ENCODE results near the gene CACNG6.
"Not testable (repeated sequence)": the region's sequence is repeated elsewhere in the genome, so short reads cannot be mapped to it uniquely, and the experiment has no call there.

Gene CACNG6

DNA sequence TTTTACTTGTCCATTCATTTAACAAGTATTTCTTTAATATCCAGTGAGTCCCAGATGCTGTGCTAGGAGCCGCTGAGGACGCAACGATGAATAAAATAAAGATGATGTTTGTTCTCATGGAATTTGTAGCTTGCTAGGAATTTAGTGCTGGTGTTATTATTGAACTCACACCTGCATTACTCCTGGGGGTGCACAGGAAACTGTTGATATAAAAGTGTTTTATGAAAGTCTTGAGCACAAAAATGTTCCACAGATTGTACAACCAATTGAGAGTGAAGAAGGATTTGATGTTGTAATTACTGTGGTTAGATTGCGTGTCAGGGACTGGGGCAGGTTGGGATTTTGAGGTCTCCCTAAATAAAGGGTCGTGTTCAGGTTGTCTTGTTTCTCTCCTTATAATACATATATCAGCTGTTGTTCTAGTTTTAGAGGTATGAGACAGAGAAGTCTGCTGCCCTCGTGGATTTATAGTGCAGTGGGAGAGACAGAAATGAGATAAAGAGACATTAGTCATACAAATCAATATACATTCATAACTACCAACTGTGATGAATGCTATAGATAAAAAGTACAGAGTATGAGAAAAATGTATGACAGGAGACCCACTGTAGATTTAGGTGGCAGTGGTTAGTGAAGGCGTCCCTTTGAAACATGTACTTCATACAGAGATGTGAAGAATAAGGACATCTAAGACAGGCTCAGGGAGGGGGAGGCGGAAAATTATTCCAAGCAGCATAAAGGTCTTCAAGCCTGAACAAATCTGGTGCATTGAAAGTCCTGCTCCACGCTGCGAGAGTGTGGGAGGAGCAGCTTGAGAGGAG is 11.3 kb downstream of the CACNG6 start:
- no peak for DNase-seq

DNA sequence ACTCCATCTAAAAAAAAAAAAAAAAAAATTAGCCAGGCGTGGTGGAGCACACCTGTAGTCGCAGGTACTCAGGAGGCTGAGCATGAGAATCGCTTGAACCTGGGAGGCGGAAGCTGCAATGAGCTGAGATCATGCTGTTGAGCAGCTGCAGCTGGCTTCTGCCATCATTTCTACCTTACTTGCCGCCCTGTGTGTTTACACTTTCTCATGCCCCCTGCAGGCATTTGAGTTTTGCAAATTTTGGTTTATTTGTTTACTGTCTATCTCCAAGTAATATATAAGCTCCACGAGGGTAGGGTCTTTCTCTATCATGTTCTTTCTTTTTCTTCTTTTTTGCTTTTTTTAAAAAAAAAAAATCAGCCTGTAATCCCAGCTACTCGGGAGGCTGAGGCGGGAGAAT is 18.0 kb downstream of the CACNG6 start:
- no peak for DNase-seq

GRCh38 chr19:54010474-54010873 is 19.0 kb downstream of the CACNG6 start:
- no peak for DNase-seq

GRCh38 chr19:54011507-54012211 is 20.2 kb downstream of the CACNG6 start:
- DNase-seq, result no peak

DNA sequence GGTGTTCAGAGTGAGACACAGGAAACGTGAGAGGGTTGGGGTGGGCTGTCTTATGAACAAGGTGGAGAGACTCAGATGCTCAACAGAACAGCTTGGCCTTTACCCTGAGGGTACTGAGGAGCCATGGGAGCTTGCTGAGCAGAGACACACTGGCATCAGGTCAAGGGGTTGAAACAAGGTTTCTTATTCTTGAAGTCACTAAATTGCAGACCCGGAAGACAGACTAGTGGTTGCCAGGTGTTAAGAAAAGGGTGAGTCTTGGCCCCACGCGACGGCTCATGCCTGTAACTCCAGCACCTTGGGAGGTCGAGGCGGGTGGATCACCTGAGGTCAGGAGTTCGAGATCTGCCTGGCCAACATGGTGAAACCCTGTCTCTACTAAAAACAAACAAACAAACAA is 22.4 kb downstream of the CACNG6 start:
- no peak for DNase-seq

- DNase-seq, result no peak
Observed at GRCh38 chr19:54014920-54015560, 23.6 kb downstream of the CACNG6 start.

DNA sequence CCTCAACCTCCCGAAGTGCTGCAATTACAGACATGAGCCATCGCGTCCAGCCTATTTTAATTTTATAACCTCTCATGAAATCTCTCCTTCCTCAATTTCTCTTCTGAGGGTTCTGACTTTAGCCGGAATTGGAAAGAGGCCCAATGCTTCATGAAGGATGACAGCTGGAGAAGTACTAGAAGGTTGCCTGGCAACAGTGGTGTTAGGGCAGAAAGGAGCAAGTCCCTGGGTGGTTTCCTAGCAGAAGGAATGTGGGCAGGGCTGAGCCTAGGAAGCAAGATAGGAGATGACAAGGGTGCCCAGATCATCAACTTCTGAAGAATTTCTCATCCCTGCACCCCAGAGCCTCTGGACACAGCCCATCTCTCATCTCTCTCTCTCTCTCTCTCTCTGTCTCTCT is 25.8 kb downstream of the CACNG6 start:
- no peak for DNase-seq

DNA sequence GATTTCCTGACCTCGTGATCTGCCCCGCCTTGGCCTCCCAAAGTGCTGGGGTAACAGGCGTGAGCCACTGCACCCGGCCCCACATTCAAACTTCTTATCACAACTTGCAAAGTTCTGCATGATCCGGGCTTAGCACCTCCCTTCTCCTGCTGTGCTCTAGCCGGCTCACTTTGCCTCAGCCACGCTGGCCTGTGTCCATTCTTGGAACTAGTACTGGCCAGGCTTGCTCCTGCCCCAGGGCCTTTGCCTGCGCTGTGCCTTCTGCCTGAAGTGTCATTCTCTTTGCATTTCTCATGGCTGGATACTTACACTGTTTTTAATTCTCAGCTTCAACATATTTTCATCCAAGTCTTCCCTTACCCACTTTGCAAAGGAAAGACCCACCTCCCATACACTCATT is 29.9 kb downstream of the CACNG6 start:
- no peak for DNase-seq

DNA sequence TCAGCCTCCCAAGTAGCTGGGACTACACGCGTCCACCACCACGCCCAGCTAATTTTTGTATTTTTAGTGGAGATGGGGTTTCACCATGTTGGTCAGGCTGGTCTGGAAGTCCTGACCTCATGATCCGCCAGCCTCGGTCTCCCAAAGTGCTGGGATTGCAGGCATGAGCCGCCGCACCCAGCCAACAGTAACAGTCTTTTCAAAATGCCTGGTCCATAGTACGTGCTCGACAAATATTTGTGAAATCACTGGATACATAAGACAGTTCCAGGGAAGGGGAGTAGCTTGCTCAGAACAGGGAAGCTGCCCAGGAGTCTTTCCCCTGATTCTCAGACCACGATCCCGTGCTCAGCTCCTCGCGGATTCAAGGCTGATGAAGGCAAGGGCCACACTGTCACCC is 30.5 kb downstream of the CACNG6 start:
- DNase-seq, result no peak

DNA sequence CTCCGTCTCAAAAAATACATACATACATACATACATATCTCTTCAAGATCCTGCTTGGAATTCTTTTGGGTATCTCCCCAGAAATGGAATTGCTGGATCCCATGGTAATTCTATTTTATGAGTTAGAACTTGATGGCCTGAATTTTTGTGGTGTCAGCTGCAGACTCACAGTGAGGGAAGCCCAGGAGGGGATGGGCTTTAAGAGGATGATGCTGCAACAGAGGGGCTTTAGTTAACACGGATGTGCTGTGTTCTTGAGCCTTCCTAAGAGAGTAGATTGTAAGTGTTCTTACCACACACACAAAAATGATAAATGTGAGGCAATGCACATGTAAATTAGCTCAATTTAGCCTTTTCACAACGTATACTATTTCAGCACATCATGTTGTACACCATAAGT is 31.8 kb downstream of the CACNG6 start:
- DNase-seq, result no peak

- no peak for DNase-seq
Observed at GRCh38 chr19:54024660-54025059, 33.2 kb downstream of the CACNG6 start.

DNA sequence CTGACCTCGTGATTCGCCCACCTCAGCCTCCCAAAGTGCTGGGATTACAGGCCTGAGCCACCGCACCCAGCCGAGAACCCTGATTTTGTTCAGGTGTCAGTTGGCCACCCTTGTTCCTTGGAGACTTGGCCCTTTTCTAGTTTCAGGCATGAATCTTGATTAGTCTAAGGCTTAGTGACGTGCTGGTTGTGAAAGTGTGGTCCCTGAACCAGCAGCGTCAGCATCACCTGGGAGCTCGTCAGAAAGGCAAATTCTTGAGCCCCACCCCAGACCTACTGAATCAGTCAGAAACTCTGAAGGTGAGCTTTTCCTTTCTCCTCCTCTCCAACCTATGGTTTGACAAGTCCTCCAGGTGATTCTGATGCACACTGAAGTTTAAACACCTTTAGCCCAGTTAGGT is 35.2 kb downstream of the CACNG6 start:
- no peak for DNase-seq

GRCh38 chr19:54029301-54029700 is 37.9 kb downstream of the CACNG6 start:
- DNase-seq, result no peak

- peak; percentile 30 for DNase-seq
Observed at GRCh38 chr19:54029930-54030490, 38.6 kb downstream of the CACNG6 start.

DNA sequence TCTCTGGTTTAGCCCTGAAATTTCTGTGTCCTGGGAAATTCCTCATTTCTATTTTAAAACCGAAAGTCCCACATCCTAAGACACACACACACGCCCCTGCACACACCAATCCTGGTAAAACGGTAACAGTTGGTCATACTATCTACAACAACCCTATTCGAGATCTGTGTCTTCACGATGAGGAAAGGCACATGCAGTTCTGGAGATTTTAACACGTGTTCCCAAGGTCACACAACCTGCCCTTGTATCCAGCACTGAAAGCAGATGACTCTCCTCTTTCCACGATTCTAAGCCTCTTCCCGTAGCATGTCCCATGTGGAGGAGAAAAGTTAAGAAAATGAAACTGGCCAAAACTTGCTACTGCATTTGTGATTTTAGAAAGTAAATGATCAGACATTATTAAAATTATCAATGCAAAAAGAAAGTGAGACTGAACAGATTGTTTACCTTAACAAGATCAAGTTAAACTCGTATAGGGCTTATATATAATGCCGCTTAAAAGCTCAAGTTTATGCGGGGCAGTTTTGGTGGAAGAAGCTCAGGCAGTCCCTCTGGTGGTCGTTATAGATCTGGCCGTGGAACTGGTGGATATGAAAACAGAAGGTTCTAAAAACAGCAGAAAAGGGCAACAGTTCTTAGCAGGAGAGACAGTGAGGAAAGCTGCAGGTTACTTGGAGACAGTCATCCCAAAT is 39.6 kb downstream of the CACNG6 start:
- DNase-seq, result no peak

DNA sequence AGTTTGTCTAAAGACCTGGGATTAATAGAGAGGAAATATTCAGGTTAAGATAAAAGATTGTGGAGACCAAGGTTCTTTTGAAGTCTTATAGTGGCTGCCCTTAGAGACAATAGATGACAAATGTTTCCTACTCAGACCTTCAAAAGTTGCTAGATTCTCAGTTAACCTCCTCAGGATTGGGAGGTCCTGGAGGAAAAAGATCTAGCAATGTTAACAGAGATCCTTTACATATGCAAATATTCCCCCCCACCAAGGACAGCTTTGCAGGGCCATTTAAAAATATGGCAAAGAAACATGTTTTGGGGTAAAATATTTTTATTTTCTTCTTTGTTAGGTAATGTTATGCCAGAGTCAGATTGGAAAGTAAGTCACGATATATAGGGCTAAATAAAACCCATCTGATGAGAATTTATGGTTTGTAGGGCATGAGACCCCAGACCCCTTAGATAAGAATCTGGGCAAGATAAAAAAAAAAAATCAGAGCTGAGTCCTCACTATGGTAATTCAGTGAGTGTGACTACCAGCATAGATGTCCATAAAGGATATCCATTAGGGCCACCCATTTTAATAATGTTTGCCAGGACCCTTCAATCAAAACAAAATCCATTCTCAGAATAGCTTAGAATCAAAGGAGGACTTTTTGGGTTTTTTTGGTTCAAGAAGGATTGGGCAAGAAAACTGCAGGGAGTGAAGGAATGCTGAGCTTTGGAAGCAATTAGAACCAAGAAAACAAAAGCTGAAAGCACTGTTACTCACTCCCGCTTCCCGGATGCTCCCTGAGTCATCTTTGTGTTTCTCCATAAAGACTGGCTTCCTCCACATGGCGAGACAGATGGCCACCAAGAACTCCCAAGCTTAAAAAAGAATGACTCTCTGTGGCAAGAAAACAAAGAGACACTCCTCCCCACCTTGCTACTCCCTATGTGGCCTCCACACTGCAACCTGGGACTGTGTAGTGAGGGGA is 44.1 kb downstream of the CACNG6 start:
- no peak for DNase-seq

DNA sequence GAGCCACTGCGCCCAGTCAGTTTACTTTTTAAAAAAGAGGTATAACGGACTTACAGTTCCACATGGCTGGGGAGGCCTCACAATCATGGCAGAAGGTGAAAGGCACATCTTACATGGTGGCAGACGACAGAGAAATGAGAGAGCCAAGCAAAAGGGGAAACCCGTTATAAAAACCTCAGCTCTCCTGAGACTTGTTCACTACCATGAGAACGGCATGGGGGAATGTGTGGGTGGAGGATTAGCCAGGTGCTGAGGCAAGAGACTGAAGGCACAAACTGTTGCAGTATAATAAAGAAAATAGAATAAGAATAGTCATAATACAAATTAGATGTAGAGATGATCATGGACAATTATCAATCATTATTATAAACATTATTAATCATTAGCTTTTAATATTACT is 45.1 kb downstream of the CACNG6 start:
- DNase-seq, result not testable (repeated sequence)

DNA sequence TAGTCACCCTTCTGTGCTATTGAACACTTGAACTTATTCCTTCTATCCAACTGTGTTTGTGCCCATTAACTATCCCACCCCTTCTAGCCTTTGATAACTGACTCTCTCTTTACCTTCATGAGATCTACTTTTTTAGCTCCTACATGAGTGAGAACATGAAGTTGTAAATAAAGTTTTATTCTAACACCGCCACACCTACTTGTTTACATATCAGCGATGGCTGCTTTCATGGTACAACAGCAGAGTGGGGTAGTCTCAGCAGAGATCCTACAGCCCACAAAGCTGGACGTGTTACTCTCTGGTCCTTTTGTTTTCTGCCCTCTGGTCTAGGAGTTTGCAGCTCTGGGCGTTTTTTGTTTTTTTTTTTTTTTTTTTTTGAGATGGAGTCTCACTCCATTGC is 48.6 kb downstream of the CACNG6 start:
- no peak for DNase-seq

DNA sequence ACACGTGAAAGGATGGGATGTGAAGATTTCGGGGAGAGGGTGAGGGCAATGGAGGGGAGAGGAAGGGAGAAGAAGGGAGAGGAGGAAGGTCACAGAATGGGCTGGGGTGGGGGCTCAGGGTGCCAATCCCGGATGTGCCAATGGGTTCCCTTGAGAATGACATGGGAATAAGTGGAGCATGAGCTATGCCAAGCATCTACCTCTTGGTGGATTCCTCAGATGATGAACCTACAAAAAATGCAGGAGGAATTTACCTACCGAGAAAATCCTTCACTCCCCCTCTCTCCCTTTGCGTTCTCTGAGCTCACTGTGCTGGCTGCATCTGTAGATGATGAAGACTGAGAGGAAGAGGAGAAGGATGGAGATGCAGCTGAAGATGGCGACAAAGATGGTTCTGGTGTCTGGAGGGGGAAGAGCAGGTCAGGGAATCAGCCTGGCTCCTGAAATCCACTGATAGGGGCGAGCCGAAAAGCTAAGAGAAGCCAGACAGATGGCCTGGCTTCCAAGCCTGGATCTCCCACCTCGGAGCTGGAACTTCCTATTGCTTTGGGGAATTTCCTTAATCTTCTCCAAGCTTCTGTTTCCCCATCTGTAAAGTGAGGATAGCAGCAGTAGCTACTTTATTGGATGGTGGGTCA is 50.7 kb downstream of the CACNG6 start:
- DNase-seq, result no peak

DNA sequence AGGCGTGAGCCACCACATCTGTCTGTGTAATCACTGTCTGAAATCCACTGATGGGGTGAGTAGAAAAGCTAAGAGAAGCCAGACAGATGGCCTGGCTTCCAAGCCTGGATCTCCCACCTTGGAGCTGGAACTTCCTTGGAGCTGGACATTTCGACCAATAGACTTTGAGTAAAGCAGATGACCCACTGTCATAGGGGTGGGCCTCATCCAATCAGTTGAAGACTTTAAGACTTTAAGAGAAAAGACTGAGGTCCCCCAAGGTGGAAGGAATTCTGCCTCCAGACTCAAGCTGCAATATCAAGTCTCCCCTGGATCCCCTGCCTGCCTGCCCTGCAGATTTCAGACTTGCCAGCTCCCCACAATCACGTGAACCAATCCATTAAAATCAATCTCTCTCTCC is 51.6 kb downstream of the CACNG6 start:
- no peak for DNase-seq

DNA sequence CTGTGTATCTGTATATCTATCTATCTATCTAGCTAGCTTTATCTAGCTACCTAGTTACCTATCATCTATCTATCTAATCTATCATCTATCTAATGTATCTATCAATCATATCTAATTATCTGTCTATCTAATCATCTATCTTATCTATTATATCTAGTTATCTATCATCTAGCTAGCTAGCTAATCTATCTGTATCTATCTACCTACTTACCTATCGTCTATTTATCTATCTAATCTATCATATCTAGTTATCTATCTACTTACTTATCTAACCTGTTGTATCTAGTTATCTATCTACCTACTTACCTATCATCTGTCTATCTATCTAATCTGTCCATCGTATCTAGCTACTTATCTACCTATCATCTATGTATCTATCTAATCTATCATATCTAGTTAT is 54.3 kb downstream of the CACNG6 start:
- DNase-seq, result no peak
